ENCODE data around the gene SLC16A5. TPM values are rescaled to one million over a fixed set of nuclear protein-coding genes. Genes with fewer than 3 reads are reported as not detected.

The SLC16A5 gene
- total RNA-seq, 1 experiment from 2014 or later = 32.4 TPM

DNA sequence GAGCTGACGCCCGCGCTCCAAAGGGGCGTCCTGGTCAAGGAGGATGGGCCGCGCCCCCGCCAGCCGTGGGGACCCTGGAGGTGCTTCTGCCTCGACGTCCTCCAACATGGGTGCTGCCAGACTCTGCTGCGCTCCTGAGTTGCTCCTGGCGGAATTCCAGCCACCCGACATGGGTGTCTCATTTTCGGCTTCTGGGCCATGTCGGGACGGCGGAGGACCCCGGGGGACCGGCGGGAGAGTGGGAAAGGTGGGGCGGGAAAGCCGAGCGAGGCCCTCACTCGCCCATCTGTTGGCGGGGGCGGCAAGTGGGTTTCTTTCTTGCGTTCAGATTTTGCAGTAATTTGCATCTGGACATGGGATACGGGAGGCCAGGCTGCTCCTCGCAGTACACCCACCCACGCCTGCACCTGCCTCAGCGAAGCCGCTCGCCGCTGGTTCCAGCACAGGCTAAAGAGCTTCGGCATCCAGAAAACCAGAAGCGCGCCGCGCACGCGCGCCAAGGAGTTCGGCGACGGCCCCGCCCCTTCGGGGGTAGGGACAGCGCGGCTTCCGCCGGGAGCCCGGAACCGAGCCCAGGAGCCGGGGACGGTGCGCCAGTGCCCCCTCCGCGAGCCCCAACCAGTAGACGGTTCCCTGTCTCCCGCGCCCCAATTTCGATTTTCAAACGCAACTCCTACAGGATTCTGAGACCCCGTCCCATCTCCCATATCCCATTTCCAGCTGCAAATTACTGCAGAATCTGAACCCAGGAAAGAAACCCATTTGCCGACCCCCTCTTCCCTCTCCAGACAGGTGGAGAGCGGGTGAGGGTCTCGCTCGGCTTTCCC lies 21.9 kb downstream of the SLC16A5 start, which contains the start of gene ARMC7 (continued):
- TF ChIP-seq, protein P1, sequence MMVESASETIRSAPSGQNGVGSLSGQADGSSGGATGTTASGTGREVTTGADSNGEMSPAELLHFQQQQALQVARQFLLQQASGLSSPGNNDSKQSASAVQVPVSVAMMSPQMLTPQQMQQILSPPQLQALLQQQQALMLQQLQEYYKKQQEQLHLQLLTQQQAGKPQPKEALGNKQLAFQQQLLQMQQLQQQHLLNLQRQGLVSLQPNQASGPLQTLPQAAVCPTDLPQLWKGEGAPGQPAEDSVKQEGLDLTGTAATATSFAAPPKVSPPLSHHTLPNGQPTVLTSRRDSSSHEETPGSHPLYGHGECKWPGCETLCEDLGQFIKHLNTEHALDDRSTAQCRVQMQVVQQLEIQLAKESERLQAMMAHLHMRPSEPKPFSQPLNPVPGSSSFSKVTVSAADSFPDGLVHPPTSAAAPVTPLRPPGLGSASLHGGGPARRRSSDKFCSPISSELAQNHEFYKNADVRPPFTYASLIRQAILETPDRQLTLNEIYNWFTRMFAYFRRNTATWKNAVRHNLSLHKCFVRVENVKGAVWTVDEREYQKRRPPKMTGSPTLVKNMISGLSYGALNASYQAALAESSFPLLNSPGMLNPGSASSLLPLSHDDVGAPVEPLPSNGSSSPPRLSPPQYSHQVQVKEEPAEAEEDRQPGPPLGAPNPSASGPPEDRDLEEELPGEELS (CRISPR knock-in tag; IDR thresholded peaks at IDR 0.05) = 0 out of 2 replicates have a peak, but pooled peaks have one; percentile 24
- TF ChIP-seq MYBL2 (CRISPR knock-in tag; IDR thresholded peaks at IDR 0.05) = peak; percentile 50; the same call in 1 of the 2 replicates
- TF ChIP-seq, protein P2, sequence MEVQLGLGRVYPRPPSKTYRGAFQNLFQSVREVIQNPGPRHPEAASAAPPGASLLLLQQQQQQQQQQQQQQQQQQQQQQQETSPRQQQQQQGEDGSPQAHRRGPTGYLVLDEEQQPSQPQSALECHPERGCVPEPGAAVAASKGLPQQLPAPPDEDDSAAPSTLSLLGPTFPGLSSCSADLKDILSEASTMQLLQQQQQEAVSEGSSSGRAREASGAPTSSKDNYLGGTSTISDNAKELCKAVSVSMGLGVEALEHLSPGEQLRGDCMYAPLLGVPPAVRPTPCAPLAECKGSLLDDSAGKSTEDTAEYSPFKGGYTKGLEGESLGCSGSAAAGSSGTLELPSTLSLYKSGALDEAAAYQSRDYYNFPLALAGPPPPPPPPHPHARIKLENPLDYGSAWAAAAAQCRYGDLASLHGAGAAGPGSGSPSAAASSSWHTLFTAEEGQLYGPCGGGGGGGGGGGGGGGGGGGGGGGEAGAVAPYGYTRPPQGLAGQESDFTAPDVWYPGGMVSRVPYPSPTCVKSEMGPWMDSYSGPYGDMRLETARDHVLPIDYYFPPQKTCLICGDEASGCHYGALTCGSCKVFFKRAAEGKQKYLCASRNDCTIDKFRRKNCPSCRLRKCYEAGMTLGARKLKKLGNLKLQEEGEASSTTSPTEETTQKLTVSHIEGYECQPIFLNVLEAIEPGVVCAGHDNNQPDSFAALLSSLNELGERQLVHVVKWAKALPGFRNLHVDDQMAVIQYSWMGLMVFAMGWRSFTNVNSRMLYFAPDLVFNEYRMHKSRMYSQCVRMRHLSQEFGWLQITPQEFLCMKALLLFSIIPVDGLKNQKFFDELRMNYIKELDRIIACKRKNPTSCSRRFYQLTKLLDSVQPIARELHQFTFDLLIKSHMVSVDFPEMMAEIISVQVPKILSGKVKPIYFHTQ (CRISPR knock-in tag; IDR thresholded peaks at IDR 0.05) = no peak
- TF ChIP-seq NR2C2 (CRISPR knock-in tag; IDR thresholded peaks at IDR 0.05) = no peak
- TF ChIP-seq, protein P3, sequence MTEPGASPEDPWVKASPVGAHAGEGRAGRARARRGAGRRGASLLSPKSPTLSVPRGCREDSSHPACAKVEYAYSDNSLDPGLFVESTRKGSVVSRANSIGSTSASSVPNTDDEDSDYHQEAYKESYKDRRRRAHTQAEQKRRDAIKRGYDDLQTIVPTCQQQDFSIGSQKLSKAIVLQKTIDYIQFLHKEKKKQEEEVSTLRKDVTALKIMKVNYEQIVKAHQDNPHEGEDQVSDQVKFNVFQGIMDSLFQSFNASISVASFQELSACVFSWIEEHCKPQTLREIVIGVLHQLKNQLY (CRISPR knock-in tag; IDR thresholded peaks at IDR 0.05) = no peak
- TF ChIP-seq JAZF1 (CRISPR knock-in tag; IDR thresholded peaks at IDR 0.05) = no peak
- TF ChIP-seq, protein P4, sequence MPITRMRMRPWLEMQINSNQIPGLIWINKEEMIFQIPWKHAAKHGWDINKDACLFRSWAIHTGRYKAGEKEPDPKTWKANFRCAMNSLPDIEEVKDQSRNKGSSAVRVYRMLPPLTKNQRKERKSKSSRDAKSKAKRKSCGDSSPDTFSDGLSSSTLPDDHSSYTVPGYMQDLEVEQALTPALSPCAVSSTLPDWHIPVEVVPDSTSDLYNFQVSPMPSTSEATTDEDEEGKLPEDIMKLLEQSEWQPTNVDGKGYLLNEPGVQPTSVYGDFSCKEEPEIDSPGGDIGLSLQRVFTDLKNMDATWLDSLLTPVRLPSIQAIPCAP (CRISPR knock-in tag; IDR thresholded peaks at IDR 0.05) = no peak
- TF ChIP-seq, protein P5, sequence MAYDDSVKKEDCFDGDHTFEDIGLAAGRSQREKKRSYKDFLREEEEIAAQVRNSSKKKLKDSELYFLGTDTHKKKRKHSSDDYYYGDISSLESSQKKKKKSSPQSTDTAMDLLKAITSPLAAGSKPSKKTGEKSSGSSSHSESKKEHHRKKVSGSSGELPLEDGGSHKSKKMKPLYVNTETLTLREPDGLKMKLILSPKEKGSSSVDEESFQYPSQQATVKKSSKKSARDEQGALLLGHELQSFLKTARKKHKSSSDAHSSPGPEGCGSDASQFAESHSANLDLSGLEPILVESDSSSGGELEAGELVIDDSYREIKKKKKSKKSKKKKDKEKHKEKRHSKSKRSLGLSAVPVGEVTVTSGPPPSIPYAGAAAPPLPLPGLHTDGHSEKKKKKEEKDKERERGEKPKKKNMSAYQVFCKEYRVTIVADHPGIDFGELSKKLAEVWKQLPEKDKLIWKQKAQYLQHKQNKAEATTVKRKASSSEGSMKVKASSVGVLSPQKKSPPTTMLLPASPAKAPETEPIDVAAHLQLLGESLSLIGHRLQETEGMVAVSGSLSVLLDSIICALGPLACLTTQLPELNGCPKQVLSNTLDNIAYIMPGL (CRISPR knock-in tag; IDR thresholded peaks at IDR 0.05) = peak; percentile 50; the same call in 1 of the 2 replicates
- no peak for TF ChIP-seq ZNF396 (CRISPR knock-in tag; IDR thresholded peaks at IDR 0.05; ENCODE audit: borderline replicate concordance)
- TF ChIP-seq, protein P6, sequence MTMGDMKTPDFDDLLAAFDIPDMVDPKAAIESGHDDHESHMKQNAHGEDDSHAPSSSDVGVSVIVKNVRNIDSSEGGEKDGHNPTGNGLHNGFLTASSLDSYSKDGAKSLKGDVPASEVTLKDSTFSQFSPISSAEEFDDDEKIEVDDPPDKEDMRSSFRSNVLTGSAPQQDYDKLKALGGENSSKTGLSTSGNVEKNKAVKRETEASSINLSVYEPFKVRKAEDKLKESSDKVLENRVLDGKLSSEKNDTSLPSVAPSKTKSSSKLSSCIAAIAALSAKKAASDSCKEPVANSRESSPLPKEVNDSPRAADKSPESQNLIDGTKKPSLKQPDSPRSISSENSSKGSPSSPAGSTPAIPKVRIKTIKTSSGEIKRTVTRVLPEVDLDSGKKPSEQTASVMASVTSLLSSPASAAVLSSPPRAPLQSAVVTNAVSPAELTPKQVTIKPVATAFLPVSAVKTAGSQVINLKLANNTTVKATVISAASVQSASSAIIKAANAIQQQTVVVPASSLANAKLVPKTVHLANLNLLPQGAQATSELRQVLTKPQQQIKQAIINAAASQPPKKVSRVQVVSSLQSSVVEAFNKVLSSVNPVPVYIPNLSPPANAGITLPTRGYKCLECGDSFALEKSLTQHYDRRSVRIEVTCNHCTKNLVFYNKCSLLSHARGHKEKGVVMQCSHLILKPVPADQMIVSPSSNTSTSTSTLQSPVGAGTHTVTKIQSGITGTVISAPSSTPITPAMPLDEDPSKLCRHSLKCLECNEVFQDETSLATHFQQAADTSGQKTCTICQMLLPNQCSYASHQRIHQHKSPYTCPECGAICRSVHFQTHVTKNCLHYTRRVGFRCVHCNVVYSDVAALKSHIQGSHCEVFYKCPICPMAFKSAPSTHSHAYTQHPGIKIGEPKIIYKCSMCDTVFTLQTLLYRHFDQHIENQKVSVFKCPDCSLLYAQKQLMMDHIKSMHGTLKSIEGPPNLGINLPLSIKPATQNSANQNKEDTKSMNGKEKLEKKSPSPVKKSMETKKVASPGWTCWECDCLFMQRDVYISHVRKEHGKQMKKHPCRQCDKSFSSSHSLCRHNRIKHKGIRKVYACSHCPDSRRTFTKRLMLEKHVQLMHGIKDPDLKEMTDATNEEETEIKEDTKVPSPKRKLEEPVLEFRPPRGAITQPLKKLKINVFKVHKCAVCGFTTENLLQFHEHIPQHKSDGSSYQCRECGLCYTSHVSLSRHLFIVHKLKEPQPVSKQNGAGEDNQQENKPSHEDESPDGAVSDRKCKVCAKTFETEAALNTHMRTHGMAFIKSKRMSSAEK (CRISPR knock-in tag; IDR thresholded peaks at IDR 0.05; ENCODE audit: borderline replicate concordance) = no peak
- peak; percentile 55; the same call in 1 of the 2 replicates for TF ChIP-seq FOXP1 (CRISPR knock-in tag; IDR thresholded peaks at IDR 0.05; ENCODE audit: borderline replicate concordance)
- no peak for TF ChIP-seq ZNF317 (CRISPR knock-in tag; IDR thresholded peaks at IDR 0.05; ENCODE audit: borderline replicate concordance, low read depth)
- TF ChIP-seq, protein P7, sequence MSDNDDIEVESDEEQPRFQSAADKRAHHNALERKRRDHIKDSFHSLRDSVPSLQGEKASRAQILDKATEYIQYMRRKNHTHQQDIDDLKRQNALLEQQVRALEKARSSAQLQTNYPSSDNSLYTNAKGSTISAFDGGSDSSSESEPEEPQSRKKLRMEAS (CRISPR knock-in tag; IDR thresholded peaks at IDR 0.05) = peak; percentile 75
- no peak for TF ChIP-seq ELF4 (CRISPR knock-in tag; IDR thresholded peaks at IDR 0.05; ENCODE audit: low read depth)
- no peak for TF ChIP-seq IRF2 (CRISPR knock-in tag; IDR thresholded peaks at IDR 0.05; ENCODE audit: borderline replicate concordance, low read depth)
- no peak for TF ChIP-seq ESRRA (CRISPR knock-in tag; IDR thresholded peaks at IDR 0.05; ENCODE audit: borderline replicate concordance)
- TF ChIP-seq, protein P8, sequence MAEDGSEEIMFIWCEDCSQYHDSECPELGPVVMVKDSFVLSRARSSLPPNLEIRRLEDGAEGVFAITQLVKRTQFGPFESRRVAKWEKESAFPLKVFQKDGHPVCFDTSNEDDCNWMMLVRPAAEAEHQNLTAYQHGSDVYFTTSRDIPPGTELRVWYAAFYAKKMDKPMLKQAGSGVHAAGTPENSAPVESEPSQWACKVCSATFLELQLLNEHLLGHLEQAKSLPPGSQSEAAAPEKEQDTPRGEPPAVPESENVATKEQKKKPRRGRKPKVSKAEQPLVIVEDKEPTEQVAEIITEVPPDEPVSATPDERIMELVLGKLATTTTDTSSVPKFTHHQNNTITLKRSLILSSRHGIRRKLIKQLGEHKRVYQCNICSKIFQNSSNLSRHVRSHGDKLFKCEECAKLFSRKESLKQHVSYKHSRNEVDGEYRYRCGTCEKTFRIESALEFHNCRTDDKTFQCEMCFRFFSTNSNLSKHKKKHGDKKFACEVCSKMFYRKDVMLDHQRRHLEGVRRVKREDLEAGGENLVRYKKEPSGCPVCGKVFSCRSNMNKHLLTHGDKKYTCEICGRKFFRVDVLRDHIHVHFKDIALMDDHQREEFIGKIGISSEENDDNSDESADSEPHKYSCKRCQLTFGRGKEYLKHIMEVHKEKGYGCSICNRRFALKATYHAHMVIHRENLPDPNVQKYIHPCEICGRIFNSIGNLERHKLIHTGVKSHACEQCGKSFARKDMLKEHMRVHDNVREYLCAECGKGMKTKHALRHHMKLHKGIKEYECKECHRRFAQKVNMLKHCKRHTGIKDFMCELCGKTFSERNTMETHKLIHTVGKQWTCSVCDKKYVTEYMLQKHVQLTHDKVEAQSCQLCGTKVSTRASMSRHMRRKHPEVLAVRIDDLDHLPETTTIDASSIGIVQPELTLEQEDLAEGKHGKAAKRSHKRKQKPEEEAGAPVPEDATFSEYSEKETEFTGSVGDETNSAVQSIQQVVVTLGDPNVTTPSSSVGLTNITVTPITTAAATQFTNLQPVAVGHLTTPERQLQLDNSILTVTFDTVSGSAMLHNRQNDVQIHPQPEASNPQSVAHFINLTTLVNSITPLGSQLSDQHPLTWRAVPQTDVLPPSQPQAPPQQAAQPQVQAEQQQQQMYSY (CRISPR knock-in tag; IDR thresholded peaks at IDR 0.05) = no peak; the same call in 1 of the 2 replicates
- TF ChIP-seq, protein P9, sequence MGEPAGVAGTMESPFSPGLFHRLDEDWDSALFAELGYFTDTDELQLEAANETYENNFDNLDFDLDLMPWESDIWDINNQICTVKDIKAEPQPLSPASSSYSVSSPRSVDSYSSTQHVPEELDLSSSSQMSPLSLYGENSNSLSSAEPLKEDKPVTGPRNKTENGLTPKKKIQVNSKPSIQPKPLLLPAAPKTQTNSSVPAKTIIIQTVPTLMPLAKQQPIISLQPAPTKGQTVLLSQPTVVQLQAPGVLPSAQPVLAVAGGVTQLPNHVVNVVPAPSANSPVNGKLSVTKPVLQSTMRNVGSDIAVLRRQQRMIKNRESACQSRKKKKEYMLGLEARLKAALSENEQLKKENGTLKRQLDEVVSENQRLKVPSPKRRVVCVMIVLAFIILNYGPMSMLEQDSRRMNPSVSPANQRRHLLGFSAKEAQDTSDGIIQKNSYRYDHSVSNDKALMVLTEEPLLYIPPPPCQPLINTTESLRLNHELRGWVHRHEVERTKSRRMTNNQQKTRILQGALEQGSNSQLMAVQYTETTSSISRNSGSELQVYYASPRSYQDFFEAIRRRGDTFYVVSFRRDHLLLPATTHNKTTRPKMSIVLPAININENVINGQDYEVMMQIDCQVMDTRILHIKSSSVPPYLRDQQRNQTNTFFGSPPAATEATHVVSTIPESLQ (CRISPR knock-in tag; IDR thresholded peaks at IDR 0.05) = no peak
